SK-N-MC (cell line): ENCODE data around the gene KIF3C.

ENCODE experiments used
- DNase-seq: peaks from one replicate; pipeline ENCODE4 v3.0.0-alpha.2; 2011; ENCODE audit warnings: low read depth, low spot score
- H3K27ac ChIP-seq: fragments of 200-600 bp; sonication (generic); 2 replicates; pipeline ENCODE4 v1.5.1; 2016; ENCODE audit warnings: mixed run types
- H3K36me3 ChIP-seq: fragments of 200-600 bp; sonication (generic); 2 replicates; pipeline ENCODE4 v1.6.1; 2017; ENCODE audit warnings: antibody characterized with exemption, low read length, mixed read lengths; ENCODE audit not compliant: insufficient read depth
- H3K4me3 ChIP-seq: fragments of 200-600 bp; sonication (generic); 2 replicates; pipeline ENCODE4 v1.5.1; 2016
- H3K9ac ChIP-seq: fragments of 200-600 bp; sonication (generic); 2 replicates; pipeline ENCODE4 v1.8.0; 2017; ENCODE audit warnings: mixed run types, mixed read lengths; ENCODE audit not compliant: insufficient read length
- H3K9me3 ChIP-seq: fragments of 200-600 bp; sonication (generic); 2 replicates; pipeline ENCODE4 v1.6.1; 2017; ENCODE audit warnings: low read depth, mild to moderate bottlenecking, antibody characterized with exemption, low read length, moderate library complexity, mixed read lengths
- EZH2 ChIP-seq: fragments of 200-600 bp; sonication (generic); IDR thresholded peaks from one replicate; pipeline ENCODE4 v1.6.1; 2017; ENCODE audit warnings: antibody characterized with exemption
- FOXP2 ChIP-seq: optimal IDR thresholded peaks from 2 replicates; pipeline ENCODE3; 2011; ENCODE audit warnings: mild to moderate bottlenecking, moderate library complexity; ENCODE audit not compliant: insufficient read depth; ENCODE audit errors: extremely low read length, control extremely low read depth
- POLR2AphosphoS5 ChIP-seq: IDR thresholded peaks from 2 replicates; pipeline ENCODE4 v1.6.1; 2012; ENCODE audit warnings: mild to moderate bottlenecking, low read depth, low read length, borderline replicate concordance

The KIF3C gene

DNA sequence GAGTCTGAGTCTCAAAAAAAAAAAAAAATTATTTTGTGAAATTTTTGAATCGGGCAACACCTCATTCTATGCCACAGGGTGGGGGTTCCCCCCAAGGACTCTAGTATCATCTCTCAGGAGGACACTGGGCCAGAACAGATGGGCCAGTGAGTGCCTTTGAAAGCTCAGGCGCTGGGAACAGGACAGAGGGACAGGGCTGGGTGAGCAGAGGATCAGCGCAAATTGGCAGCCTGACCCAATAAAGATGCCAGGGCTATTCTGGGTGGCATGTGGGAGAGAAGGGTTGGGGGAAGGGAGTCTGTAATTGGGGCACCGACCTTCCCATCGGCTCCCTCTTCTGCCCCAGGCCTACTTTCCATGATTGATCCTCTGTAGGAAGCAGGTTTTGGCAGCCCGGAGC is 44.0 kb downstream of the KIF3C start:
- DNase-seq = no peak
- Histone ChIP-seq H3K9ac (no peak overlapping the region), H3K27ac (no peak overlapping the region), H3K9me3 (no peaks in the 10 kb centered on the region), H3K4me3 (no peak overlapping the region), H3K36me3 (peaks cover 6% of the 10 kb centered on the region)
- no peak for TF ChIP-seq FOXP2
- TF ChIP-seq POLR2AphosphoS5 = no peak
- no peak for TF ChIP-seq EZH2

DNA sequence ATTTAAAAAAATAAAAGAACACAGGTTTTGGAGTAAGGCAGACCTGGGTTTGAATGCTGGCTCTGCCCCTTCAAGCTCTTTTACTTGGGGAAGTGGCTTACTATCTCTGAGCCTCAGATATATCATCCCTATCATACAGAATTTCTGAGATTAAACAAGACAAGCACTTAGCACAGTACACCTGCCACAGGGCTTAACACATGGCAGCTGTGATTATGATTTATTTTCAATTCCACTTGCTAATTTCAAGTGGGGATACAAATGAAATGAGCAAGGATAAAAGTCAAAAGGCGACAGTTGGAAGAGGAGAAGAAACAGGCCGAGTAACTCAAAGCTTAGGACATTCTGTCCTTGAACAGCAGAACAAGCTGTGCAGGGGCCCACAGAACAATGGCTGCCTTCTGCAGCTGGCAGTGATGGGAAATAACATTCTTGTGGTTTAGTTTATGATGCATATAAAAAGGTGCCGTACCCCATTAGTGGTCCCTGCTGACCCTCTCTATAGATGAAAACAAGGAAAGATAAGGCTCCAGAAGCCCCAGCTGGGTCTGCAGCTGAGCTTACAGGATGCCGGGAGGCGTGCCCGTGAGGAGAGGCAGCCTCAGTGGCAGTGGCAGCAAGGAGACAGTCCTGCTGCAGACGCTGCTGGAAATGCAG is 45.3 kb downstream of the KIF3C start:
- Histone ChIP-seq H3K4me3 (no peak overlapping the region), H3K27ac (peak overlapping the region; percentile 3), H3K9me3 (no peaks in the 10 kb centered on the region), H3K36me3 (peaks cover 6% of the 10 kb centered on the region), H3K9ac (no peak overlapping the region)
- TF ChIP-seq EZH2 (no peak), POLR2AphosphoS5 (no peak), FOXP2 (no peak)
- DNase-seq = no peak

GRCh38 chr2:25933622-25934021 is 48.7 kb downstream of the KIF3C start:
- TF ChIP-seq POLR2AphosphoS5 (no peak), FOXP2 (no peak), EZH2 (no peak)
- Histone ChIP-seq H3K4me3 (no peak overlapping the region), H3K27ac (no peak overlapping the region), H3K9me3 (no peaks in the 10 kb centered on the region), H3K36me3 (peaks cover 10% of the 10 kb centered on the region), H3K9ac (no peak overlapping the region)
- no peak for DNase-seq

GRCh38 chr2:25929789-25930473 is 52.4 kb downstream of the KIF3C start:
- Histone ChIP-seq H3K27ac (no peak overlapping the region), H3K9me3 (no peaks in the 10 kb centered on the region), H3K9ac (no peak overlapping the region), H3K36me3 (peaks cover 19% of the 10 kb centered on the region), H3K4me3 (no peak overlapping the region)
- TF ChIP-seq FOXP2 (no peak), EZH2 (no peak), POLR2AphosphoS5 (no peak)
- DNase-seq = no peak

DNA sequence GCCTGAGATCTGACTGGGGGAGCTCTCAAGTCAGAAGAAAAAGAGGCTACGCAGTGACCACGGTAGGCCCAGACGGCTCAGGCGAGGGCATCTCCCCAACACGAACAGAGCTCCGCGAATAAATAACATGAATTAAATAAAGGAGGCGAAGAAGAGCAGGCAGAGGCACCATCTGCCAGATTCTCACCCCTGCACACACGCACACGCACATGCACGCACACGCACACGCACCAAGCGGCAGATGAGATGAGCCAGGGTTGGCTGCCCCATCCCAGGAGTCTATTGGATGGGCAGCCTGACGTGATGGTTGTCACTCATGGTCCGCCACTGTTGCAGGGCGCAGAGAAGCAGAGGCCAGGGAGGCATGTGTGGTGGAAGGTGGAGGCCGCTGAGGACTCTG is 53.6 kb downstream of the KIF3C start:
- DNase-seq = no peak
- Histone ChIP-seq H3K27ac (no peak overlapping the region), H3K4me3 (no peak overlapping the region), H3K36me3 (peaks cover 15% of the 10 kb centered on the region), H3K9me3 (no peaks in the 10 kb centered on the region), H3K9ac (no peak overlapping the region)
- TF ChIP-seq POLR2AphosphoS5 (no peak), FOXP2 (no peak), EZH2 (no peak)

DNA sequence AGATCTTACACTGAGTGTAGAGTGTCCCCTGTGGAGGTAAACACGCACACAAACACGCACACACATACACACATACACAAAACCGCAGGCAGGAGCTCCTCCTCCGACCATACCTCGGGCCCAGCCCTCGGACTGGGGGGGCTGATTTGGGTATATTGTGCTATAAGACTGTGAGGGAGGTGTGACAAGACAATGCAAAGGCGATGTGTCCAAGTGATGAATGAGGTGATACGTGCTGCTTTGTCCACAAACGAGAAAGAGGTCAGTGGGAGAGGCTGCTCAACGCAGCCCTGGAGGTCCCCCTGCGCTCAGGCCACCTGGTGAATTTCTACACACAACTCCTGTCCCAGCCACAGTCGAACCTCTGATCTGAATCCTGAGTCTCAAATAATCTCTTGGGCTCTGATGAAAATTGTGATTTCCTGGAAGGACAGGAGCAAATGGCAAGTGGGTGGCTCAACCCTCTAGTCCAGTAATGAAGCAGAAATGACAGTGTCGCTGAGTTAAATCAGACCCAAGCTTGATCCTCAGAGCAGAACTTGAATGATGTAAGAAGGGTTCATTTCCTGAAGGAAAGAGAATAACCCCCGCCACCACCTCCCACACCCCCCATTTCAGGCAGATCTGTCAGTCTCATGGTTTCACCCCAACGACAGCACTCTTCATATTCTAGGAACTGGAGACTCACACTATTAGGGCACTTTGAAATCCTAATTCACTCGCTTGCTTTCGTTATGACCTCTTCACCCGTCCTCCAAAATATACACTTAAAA is 55.1 kb downstream of the KIF3C start:
- TF ChIP-seq POLR2AphosphoS5 = no peak
- no peak for TF ChIP-seq FOXP2
- no peak for TF ChIP-seq EZH2
- Histone ChIP-seq H3K9ac (no peak overlapping the region), H3K4me3 (no peak overlapping the region), H3K9me3 (no peaks in the 10 kb centered on the region), H3K36me3 (peaks cover 14% of the 10 kb centered on the region; the same call in 1 of the 2 replicates), H3K27ac (no peak overlapping the region)
- no peak for DNase-seq

DNA sequence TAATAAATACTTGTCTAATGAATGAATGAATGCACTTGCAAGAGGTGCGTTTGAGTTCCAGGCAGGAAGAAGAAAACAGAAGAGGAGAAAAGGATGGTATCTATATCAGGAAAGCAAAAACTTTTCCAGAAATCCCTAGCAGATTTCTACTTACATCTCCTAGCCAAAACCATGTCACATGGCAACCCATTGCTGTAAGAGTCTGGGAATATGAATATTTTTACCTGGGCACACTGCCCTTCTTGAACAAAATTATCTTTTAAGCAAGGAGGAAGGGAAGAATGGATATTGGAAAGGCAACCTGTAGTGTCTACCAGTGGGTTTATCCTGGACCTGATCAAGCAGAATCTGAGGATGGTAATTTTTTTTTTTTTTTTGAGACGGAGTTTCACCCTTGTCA is 59.8 kb downstream of the KIF3C start:
- H3K36me3 ChIP-seq = 0 out of 2 replicates have a peak, but pooled peaks cover 8% of the 10 kb centered on the region
- TF ChIP-seq FOXP2 (no peak), POLR2AphosphoS5 (no peak), EZH2 (no peak)

GRCh38 chr2:25920786-25921415 is 61.4 kb downstream of the KIF3C start:
- no peaks in the 10 kb centered on the region for H3K36me3 ChIP-seq
- H3K9ac ChIP-seq = no peak overlapping the region
- TF ChIP-seq POLR2AphosphoS5 = no peak
- no peak for TF ChIP-seq FOXP2
- TF ChIP-seq EZH2 = no peak
- H3K4me3 ChIP-seq = no peak overlapping the region
- H3K27ac ChIP-seq = no peak overlapping the region
- no peak for DNase-seq
- no peaks in the 10 kb centered on the region for H3K9me3 ChIP-seq

More for the DNA sequence above, 59.8 kb downstream of the KIF3C start:
- H3K27ac ChIP-seq = no peak overlapping the region
- H3K9ac ChIP-seq = no peak overlapping the region
- H3K9me3 ChIP-seq = no peaks in the 10 kb centered on the region
- no peak for DNase-seq
- no peak overlapping the region for H3K4me3 ChIP-seq
